Endothelial cell of umbilical vein (primary cell): ENCODE measurements around the gene GPR61. TPM values are rescaled to one million over a fixed set of nuclear protein-coding genes. Genes with fewer than 3 reads are reported as not detected.

Experiments used
- BruUV-seq: library from RNA; stranded (reverse); fragments of 400-500 nt; replicated peaks from 2 replicates; lab custom pipeline; 2021; lab: Mats Ljungman, UMichigan
- CTCF ChIA-PET: fragments of 300-600, 350-600 bp; sonication (Branson Sonifier 250); formaldehyde crosslinking; loops from one replicate; lab custom pipeline; 2021; ENCODE audit warnings: antibody characterized with exemption, inconsistent platforms; lab: Charles Lee
- POLR2A ChIA-PET: fragments of 300-600, 350-600 bp; sonication (Branson Sonifier 250); formaldehyde crosslinking; loops from one replicate; lab custom pipeline; 2021; ENCODE audit warnings: antibody characterized with exemption, inconsistent platforms; lab: Charles Lee
- DNase-seq: peaks from one replicate; pipeline ENCODE4 v3.0.0-alpha.2; 2011; ENCODE audit warnings: low read depth, low spot score
- FAIRE-seq: peaks from 2 replicates; lab custom pipeline; 2011; peaks lifted over from hg19 to GRCh38; lab: Jason Lieb, UNC
- H2AFZ ChIP-seq: 2 replicates; pipeline ENCODE4 v1.6.0; 2012; ENCODE audit warnings: low read depth, low read length, control low read depth, inconsistent platforms
- H3K27ac ChIP-seq: 2 replicates; pipeline ENCODE4 v1.5.1; 2011; ENCODE audit warnings: low read depth, mild to moderate bottlenecking, control low read depth, low read length, moderate library complexity; ENCODE audit not compliant: insufficient read depth
- H3K27me3 ChIP-seq, 2 experiments: 2 replicates each; pipeline versions ENCODE4 v1.6.0 to v1.6.1; 2011; ENCODE audit warnings: low read length in 2 of 2, mixed read lengths in 1 of 2; ENCODE audit not compliant: control insufficient read depth in 2 of 2, insufficient read depth in 2 of 2
- H3K36me3 ChIP-seq, 2 experiments: 2 replicates in 1 of 2; 3 replicates in 1 of 2; pipeline ENCODE4 v1.5.1; 2011; ENCODE audit warnings: low read length in 2 of 2, mild to moderate bottlenecking in 1 of 2, moderate library complexity in 1 of 2; ENCODE audit not compliant: control insufficient read depth in 2 of 2, insufficient read depth in 2 of 2; ENCODE audit errors: extremely low read depth in 1 of 2
- H3K4me1 ChIP-seq: 3 replicates; pipeline ENCODE4 v1.5.1; 2011; ENCODE audit warnings: mild to moderate bottlenecking, low read length; ENCODE audit not compliant: control insufficient read depth, insufficient read depth; ENCODE audit errors: extremely low read depth
- H3K4me2 ChIP-seq: 2 replicates; pipeline ENCODE4 v1.6.1; 2011; ENCODE audit warnings: low read length, control low read depth, mixed read lengths; ENCODE audit not compliant: insufficient read depth
- H3K4me3 ChIP-seq, 3 experiments: fragments of 200-600 bp in 1 of 3; sonication (generic), shearing (Covaris generic) in 1 of 3; replicated peaks in 1 of 3; 2 replicates each; pipeline ENCODE4 v1.5.1; 2011 to 2016; ENCODE audit warnings: control low read depth in 3 of 3, low read length in 3 of 3, mild to moderate bottlenecking in 2 of 3, inconsistent platforms in 1 of 3, low read depth in 1 of 3, moderate library complexity in 1 of 3; ENCODE audit not compliant: insufficient read depth in 1 of 3
- H3K79me2 ChIP-seq: 2 replicates; pipeline ENCODE4 v1.6.0; 2012; ENCODE audit warnings: low read length, inconsistent platforms; ENCODE audit not compliant: control insufficient read depth, insufficient read depth
- H3K9ac ChIP-seq: replicated peaks from 2 replicates; pipeline ENCODE3; 2011; ENCODE audit warnings: low read length, control low read depth; ENCODE audit not compliant: insufficient read depth; ENCODE audit errors: extremely low read depth
- H3K9me1 ChIP-seq: replicated peaks from 3 replicates; pipeline ENCODE4 v1.6.0; 2011; ENCODE audit warnings: mild to moderate bottlenecking, low read length; ENCODE audit not compliant: control insufficient read depth, insufficient read depth; ENCODE audit errors: extremely low read depth
- H3K9me3 ChIP-seq: replicated peaks from 2 replicates; pipeline ENCODE4 v1.5.1; 2012; ENCODE audit warnings: low read length, inconsistent platforms; ENCODE audit not compliant: control insufficient read depth, insufficient read depth
- H4K20me1 ChIP-seq: replicated peaks from 2 replicates; pipeline ENCODE3; 2011; ENCODE audit warnings: mild to moderate bottlenecking, low read length; ENCODE audit not compliant: control insufficient read depth, insufficient read depth; ENCODE audit errors: extremely low read depth
- EZH2 ChIP-seq: IDR thresholded peaks from 2 replicates; pipeline ENCODE4 v1.6.1; 2012; ENCODE audit warnings: borderline replicate concordance, low read depth, mild to moderate bottlenecking, moderate library complexity, low read length, inconsistent platforms; ENCODE audit not compliant: severe bottlenecking
- FOS ChIP-seq: IDR thresholded peaks from 2 replicates; pipeline ENCODE4 v1.6.1; 2011; ENCODE audit warnings: mild to moderate bottlenecking, low read length, moderate library complexity, borderline replicate concordance; ENCODE audit not compliant: insufficient read depth
- GATA2 ChIP-seq: IDR thresholded peaks from 2 replicates; pipeline ENCODE4 v1.7.0; 2011; ENCODE audit warnings: low read depth, mild to moderate bottlenecking, moderate library complexity, mixed read lengths, low read length; ENCODE audit not compliant: insufficient read length, insufficient read depth
- JUN ChIP-seq: IDR thresholded peaks from 2 replicates; pipeline ENCODE4 v1.6.1; 2011; ENCODE audit warnings: borderline replicate concordance, low read depth; ENCODE audit not compliant: insufficient read length, insufficient read depth
- MAX ChIP-seq: IDR thresholded peaks from 2 replicates; pipeline ENCODE4 v1.6.1; 2011; ENCODE audit not compliant: insufficient read depth, insufficient read length
- MYC ChIP-seq: IDR thresholded peaks from one replicate; pipeline ENCODE4 v1.6.1; 2011; ENCODE audit warnings: mild to moderate bottlenecking, low read depth, low read length
- POLR2A ChIP-seq: IDR thresholded peaks from 2 replicates; pipeline ENCODE4 v1.6.1; 2012; ENCODE audit warnings: low read depth, mild to moderate bottlenecking, control low read depth, low read length
- POLR2AphosphoS5 ChIP-seq: IDR thresholded peaks from 2 replicates; pipeline ENCODE4 v1.6.1; 2012; ENCODE audit warnings: low read depth, mild to moderate bottlenecking, control low read depth, low read length, moderate library complexity; ENCODE audit not compliant: insufficient read depth
- dilution Hi-C: fragments of 300-500 bp; cut with MboI; formaldehyde crosslinking; loops from one replicate; pipeline ENCODE4 v1.15.0; 2019; ENCODE audit warnings: low sequenced_read_pairs; ENCODE audit not compliant: extremely low pct_ligation_motif_present
- intact Hi-C: fragments of 100-400 bp; cut with micrococcal nuclease; formaldehyde crosslinking; loops from one replicate; pipeline ENCODE4 v1.10.0; 2022
- polyA plus RNA-seq, 4 experiments: library from polyadenylated mRNA; depleted of rRNA in 3 of 4; stranded (reverse) in 3 of 4; unstranded in 1 of 4; fragments of >200 nt; gene quantifications; 2 replicates each; pipeline versions ENCODE4 v1.2.1 to v1.2.3, GENCODE V29; 2011 to 2012; ENCODE audit warnings: missing spikeins in 1 of 4
- total RNA-seq: library from RNA; stranded (reverse); gene quantifications from 2 replicates; pipeline ENCODE4 v1.2.3, GENCODE V29; 2021
- TF ChIP-seq, protein P1 (sequence below), 2 donors: IDR thresholded peaks; 1 replicate in 1 of 2; 2 replicates in 1 of 2; pipeline ENCODE4 v1.5.1; 2011; ENCODE audit warnings: low read length in 2 of 2, mild to moderate bottlenecking in 2 of 2, moderate library complexity in 2 of 2, control low read depth in 1 of 2, inconsistent platforms in 1 of 2, low read depth in 1 of 2; ENCODE audit not compliant: insufficient read depth in 1 of 2; ENCODE audit errors: extremely low read depth in 1 of 2

GPR61 gene
- total and polyA plus RNA-seq, 2 donors (not counting 3 experiments of a cell fraction or from before 2014, with no cell fraction given) = not detected

DNA sequence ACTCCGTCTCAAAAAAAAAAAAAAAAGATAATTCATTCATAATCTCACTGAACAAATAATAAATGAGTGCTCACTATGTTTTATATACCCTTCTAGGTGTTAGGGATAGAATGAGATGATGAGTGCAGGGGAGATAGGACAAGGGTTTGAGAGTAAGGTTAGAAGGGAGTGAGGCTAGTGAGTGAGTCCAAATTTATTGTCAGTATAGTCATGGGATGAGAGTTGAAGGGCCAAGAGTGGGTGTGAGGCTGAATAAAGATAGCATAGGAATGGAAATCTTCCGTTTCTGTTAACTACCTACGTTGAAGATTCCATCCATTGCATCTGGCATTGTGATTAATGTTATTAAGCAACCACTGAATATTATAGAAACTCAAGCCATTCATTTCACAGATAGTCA, 25.6 kb downstream of the GPR61 start:
- Histone ChIP-seq H4K20me1 (peaks cover 14% of the 10 kb centered on the region), H3K27ac (no peak overlapping the region), H3K4me1 (peaks cover 12% of the 10 kb centered on the region), H3K4me2 (no peak overlapping the region), H3K9me3 (no peaks in the 10 kb centered on the region), H2AFZ (no peak overlapping the region), H3K4me3 (no peak overlapping the region), H3K9me1 (no peaks in the 10 kb centered on the region), H3K27me3 (no peaks in the 10 kb centered on the region), H3K79me2 (peaks cover 99% of the 10 kb centered on the region), H3K9ac (no peak overlapping the region), H3K36me3 (no peaks in the 10 kb centered on the region)
- no peak for FAIRE-seq
- BruUV-seq = no TSS peak
- dilution Hi-C loops = no loop called here
- CTCF ChIA-PET = interaction anchor here (0.7 to 2.8 kb wide), 4 partner anchors 12 to 75 kb away, joined by 3 to 9 read pairs (median 4); no protein-coding TSS in a partner anchor
- POLR2A ChIA-PET = no interaction called here
- no peak for DNase-seq
- TF ChIP-seq POLR2AphosphoS5 (no peak), MYC (no peak), MAX (no peak), FOS (no peak), GATA2 (no peak), JUN (no peak), EZH2 (no peak), POLR2A (no peak)
- TF ChIP-seq, protein P1, sequence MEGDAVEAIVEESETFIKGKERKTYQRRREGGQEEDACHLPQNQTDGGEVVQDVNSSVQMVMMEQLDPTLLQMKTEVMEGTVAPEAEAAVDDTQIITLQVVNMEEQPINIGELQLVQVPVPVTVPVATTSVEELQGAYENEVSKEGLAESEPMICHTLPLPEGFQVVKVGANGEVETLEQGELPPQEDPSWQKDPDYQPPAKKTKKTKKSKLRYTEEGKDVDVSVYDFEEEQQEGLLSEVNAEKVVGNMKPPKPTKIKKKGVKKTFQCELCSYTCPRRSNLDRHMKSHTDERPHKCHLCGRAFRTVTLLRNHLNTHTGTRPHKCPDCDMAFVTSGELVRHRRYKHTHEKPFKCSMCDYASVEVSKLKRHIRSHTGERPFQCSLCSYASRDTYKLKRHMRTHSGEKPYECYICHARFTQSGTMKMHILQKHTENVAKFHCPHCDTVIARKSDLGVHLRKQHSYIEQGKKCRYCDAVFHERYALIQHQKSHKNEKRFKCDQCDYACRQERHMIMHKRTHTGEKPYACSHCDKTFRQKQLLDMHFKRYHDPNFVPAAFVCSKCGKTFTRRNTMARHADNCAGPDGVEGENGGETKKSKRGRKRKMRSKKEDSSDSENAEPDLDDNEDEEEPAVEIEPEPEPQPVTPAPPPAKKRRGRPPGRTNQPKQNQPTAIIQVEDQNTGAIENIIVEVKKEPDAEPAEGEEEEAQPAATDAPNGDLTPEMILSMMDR (IDR thresholded peaks at IDR 0.05; ENCODE audit: extremely low read depth in 1 of 2, insufficient read depth in 1 of 2, low read depth in 1 of 2, low read length in 2 of 2) = no peak
- intact Hi-C loops = no loop called here
